GM18909 (cell line): ENCODE data around the gene MYL6B.

Source experiments
- ATAC-seq: cut with Tn5 transposase; IDR thresholded peaks from one replicate; pipeline ENCODE4 v1.9.1; 2021; ENCODE audit warnings: mild to moderate bottlenecking; ENCODE audit not compliant: unreplicated experiment, poor library complexity

MYL6B gene

GRCh38 chr12:56204275-56204674, 51.9 kb downstream of the MYL6B start:
- ATAC-seq, result no peak

DNA sequence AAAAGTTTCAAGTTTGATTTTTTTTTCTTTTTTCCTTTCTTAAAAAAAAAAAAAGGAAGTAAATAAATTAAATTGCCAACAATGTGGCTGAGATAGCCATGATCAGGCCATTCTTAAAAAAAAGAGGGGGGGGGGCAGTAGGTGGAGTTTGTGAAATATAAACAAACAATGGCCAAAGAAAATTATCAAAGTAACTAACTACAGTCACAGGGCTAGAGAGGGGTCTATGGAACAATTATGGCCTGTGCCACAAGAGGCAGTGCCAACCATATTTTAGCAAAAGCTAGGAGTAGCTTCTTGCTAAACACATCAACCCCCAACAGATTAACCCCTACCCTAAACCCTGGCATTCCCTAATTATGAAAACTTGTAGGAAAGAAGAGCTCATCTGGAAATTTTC, 53.1 kb downstream of the MYL6B start:
- no peak for ATAC-seq

DNA sequence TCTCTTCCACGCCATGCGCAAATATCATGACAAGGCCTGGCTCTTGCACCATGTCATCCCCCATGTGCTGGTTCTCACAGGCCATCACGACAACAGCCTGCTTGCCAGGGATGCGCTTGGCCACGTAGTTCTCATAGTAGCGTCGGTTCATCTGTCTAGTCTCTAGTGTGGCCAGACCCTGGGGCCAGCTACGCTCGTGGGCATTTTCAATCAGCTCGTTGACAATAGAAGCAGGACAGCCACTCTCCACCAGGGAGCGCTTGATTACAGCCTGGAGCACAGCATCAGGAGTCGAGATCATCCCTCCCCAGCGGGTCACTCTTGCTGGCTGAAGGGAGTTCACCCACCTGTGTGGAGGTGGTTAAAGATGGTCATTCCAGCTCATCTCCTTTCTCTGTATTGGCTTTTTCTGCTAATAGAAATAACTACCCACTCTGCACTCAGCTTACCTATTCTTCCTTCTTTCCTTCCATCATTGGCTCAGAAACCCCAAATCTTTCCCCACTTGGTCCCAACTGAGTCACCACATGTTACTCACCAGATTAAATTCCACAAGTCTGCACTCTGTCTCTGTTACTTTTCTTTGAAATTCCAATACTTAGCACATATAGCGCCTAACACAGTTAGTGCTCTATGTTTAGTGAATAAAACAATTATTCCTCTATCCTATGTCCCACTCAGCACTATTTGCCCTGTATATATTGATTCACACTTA, 54.2 kb downstream of the MYL6B start:
- ATAC-seq, result no peak
